Omental fat pad (tissue), 4 donors: ENCODE data around the gene CELSR1. TPM values are rescaled to one million over a fixed set of nuclear protein-coding genes. Genes with fewer than 3 reads are reported as not detected.

Experiments used
- ATAC-seq: fragments of 150-250 bp; one replicate; pipeline ENCODE4 v1.9.1; 2016; ENCODE audit warnings: mild to moderate bottlenecking, moderate library complexity; ENCODE audit not compliant: low FRiP score
- DNase-seq: peaks from one replicate; pipeline ENCODE4 v3.0.0-alpha.2; 2019; ENCODE audit warnings: low spot score
- CTCF ChIP-seq, 3 donors: fragments of 450-650 bp; IDR thresholded peaks; one replicate each; pipeline ENCODE4 v1.5.1; 2016 to 2017; ENCODE audit warnings: antibody characterized with exemption in 3 of 3, mild to moderate bottlenecking in 3 of 3, moderate library complexity in 2 of 3
- total RNA-seq, 4 donors: library from RNA; depleted of rRNA; stranded (reverse); fragments of >200 nt; gene quantifications; one replicate each; pipeline ENCODE4 v1.1.0, GENCODE V29; 2016

CELSR1 gene
- total RNA-seq, 4 donors from 2014 or later = 1.3 to 5.9 (median 2.7) TPM

GRCh38 chr22:46549971-46550641, 12.7 kb upstream of the CELSR1 start:
- no peak for TF ChIP-seq CTCF (IDR thresholded peaks at IDR 0.05)
- DNase-seq = no peak

GRCh38 chr22:46549563-46549840, 12.1 kb upstream of the CELSR1 start:
- TF ChIP-seq CTCF (IDR thresholded peaks at IDR 0.05) = no peak
- DNase-seq (no peak), ATAC-seq (no peak)

More at GRCh38 chr22:46549971-46550641, 12.7 kb upstream of the CELSR1 start:
- ATAC-seq = no peak

- ATAC-seq = peak; percentile 53
- DNase-seq = no peak
- TF ChIP-seq CTCF (IDR thresholded peaks at IDR 0.05) = no peak
Observed at GRCh38 chr22:46547883-46548244, 10.4 kb upstream of the CELSR1 start.

- TF ChIP-seq CTCF (IDR thresholded peaks at IDR 0.05) = no peak
- DNase-seq (no peak), ATAC-seq (peak; percentile 79)
Observed at GRCh38 chr22:46547179-46547882, 9.9 kb upstream of the CELSR1 start.

GRCh38 chr22:46546466-46547178, 9.2 kb upstream of the CELSR1 start:
- TF ChIP-seq CTCF (IDR thresholded peaks at IDR 0.05) = no peak
- DNase-seq = no peak
- ATAC-seq = peak; percentile 20

GRCh38 chr22:46545086-46545792, 7.8 kb upstream of the CELSR1 start:
- DNase-seq (no peak), ATAC-seq (no peak)
- TF ChIP-seq CTCF (IDR thresholded peaks at IDR 0.05) = no peak
